Activated CD8-positive, alpha-beta T cell treated with anti-CD3 and anti-CD28 coated beads for 36 hours (primary cell): ENCODE results near the gene P2RX3. TPM values are rescaled to one million over a fixed set of nuclear protein-coding genes. Genes with fewer than 3 reads are reported as not detected.
A peak's percentile ranks its signal among the peaks of the same experiment; 100 is the strongest.

Experiments
- ATAC-seq: fragments of 200-7000 bp; cut with Tn5 transposase; one replicate; pipeline ENCODE4 v1.10.0; 2021; ENCODE audit warnings: mild to moderate bottlenecking, moderate library complexity
- CTCF ChIA-PET: fragments of 350-600 bp; sonication (Branson Sonifier 250); formaldehyde crosslinking; loops from one replicate; lab custom pipeline; 2021; ENCODE audit warnings: antibody characterized with exemption; lab: Charles Lee
- POLR2A ChIA-PET: fragments of 350-600 bp; sonication (Branson Sonifier 250); formaldehyde crosslinking; loops from one replicate; lab custom pipeline; 2021; ENCODE audit warnings: antibody characterized with exemption; lab: Charles Lee
- DNase-seq: peaks from one replicate; pipeline ENCODE4 v3.0.0-alpha.2; 2020
- H3K27ac Mint-ChIP-seq: one replicate; pipeline ENCODE4 v1.8.0; 2021; ENCODE audit warnings: mild to moderate bottlenecking, mixed read lengths
- H3K27me3 Mint-ChIP-seq: one replicate; pipeline ENCODE4 v1.8.0; 2021; ENCODE audit warnings: mixed read lengths
- H3K36me3 Mint-ChIP-seq: one replicate; pipeline ENCODE4 v1.8.0; 2021; ENCODE audit warnings: low read depth, mixed read lengths
- H3K4me1 Mint-ChIP-seq: one replicate; pipeline ENCODE4 v1.8.0; 2021; ENCODE audit warnings: low read depth, mixed read lengths
- H3K4me3 Mint-ChIP-seq: one replicate; pipeline ENCODE4 v1.8.0; 2021; ENCODE audit warnings: mild to moderate bottlenecking, moderate library complexity, mixed read lengths
- H3K9me3 Mint-ChIP-seq: one replicate; pipeline ENCODE4 v1.8.0; 2021; ENCODE audit warnings: mixed read lengths
- CTCF ChIP-seq: fragments of 200-600 bp; IDR thresholded peaks from one replicate; pipeline ENCODE4 v1.8.0; 2022; ENCODE audit warnings: antibody characterized with exemption, mild to moderate bottlenecking
- intact Hi-C: fragments of 100-400 bp; cut with micrococcal nuclease; formaldehyde crosslinking; loops from one replicate; pipeline ENCODE4 v1.10.0; 2022
- total RNA-seq, 2 experiments: library from RNA; stranded (reverse); gene quantifications; one replicate each; pipeline ENCODE4 v1.2.3, GENCODE V29; 2021

The P2RX3 gene
- total RNA-seq, 2 experiments from 2014 or later = not detected

- CTCF ChIA-PET = interaction anchor here (1.1 kb wide), 1 partner anchor 21 kb away, joined by 5 read pairs; no protein-coding TSS in a partner anchor
- Mint-ChIP-seq H3K27ac (peak overlapping the region; percentile 76), H3K4me3 (peak overlapping the region; percentile 89), H3K9me3 (no peaks in the 10 kb centered on the region), H3K36me3 (peaks cover 50% of the 10 kb centered on the region), H3K4me1 (peaks cover 46% of the 10 kb centered on the region), H3K27me3 (no peaks in the 10 kb centered on the region)
- DNase-seq (peak; percentile 53), ATAC-seq (peak; percentile 6)
- intact Hi-C loops = no loop called here
- POLR2A ChIA-PET = interaction anchor here (0.7 to 5.8 kb wide), 5 partner anchors 11 to 418 kb away, joined by 3 to 63 read pairs (median 4); partner anchors contain the start of gene SSRP1
- TF ChIP-seq CTCF = no peak
Measured at GRCh38 chr11:57324154-57324885, 13.8 kb upstream of the P2RX3 start.

GRCh38 chr11:57324886-57325734, 13.0 kb upstream of the P2RX3 start, which contains the start of gene TNKS1BP1:
TNKS1BP1 (minus strand) TSS chr11:57324952; CDS start chr11:57321885, 3,067 bp downstream.
- H3K27ac Mint-ChIP-seq = peak within 1 kb of the TSS; percentile 98
- POLR2A ChIA-PET = interaction anchor here (0.7 to 5.8 kb wide), 7 partner anchors 10 to 417 kb away, joined by 3 to 63 read pairs (median 4); partner anchors contain the start of gene SSRP1
- intact Hi-C loops = no loop called here
- ATAC-seq = peak; percentile 86
- peaks cover 52% of the 10 kb centered on the region for H3K4me1 Mint-ChIP-seq
- CTCF ChIA-PET = interaction anchor here (0.8 to 1.2 kb wide), 8 partner anchors 9 to 202 kb away, joined by 3 to 5 read pairs (median 4); partner anchors contain the start of genes P2RX3 and SSRP1
- DNase-seq = peak; percentile 94
- H3K36me3 Mint-ChIP-seq = peaks cover 54% of the 10 kb centered on the region
- no peak for TF ChIP-seq CTCF
- no peaks in the 10 kb centered on the region for H3K27me3 Mint-ChIP-seq
- H3K4me3 Mint-ChIP-seq = peak within 1 kb of the TSS; percentile 89
- no peaks in the 10 kb centered on the region for H3K9me3 Mint-ChIP-seq

GRCh38 chr11:57325735-57326048, 12.5 kb upstream of the P2RX3 start:
- CTCF ChIA-PET = interaction anchor here (0.8 to 1.2 kb wide), 9 partner anchors 8 to 202 kb away, joined by 3 to 5 read pairs (median 4); partner anchors contain the start of genes P2RX3 and SSRP1
- Mint-ChIP-seq H3K36me3 (peaks cover 58% of the 10 kb centered on the region), H3K27me3 (no peaks in the 10 kb centered on the region), H3K9me3 (no peaks in the 10 kb centered on the region), H3K4me1 (peaks cover 58% of the 10 kb centered on the region), H3K27ac (peak overlapping the region; percentile 98), H3K4me3 (peak overlapping the region; percentile 89)
- intact Hi-C loops = no loop called here
- TF ChIP-seq CTCF = no peak
- no peak for DNase-seq
- ATAC-seq = no peak
- POLR2A ChIA-PET = interaction anchor here (1.3 to 5.8 kb wide), 4 partner anchors 10 to 18 kb away, joined by 3 to 63 read pairs (median 21); partner anchors contain the start of gene SSRP1

GRCh38 chr11:57327721-57328120, 10.4 kb upstream of the P2RX3 start:
- no peak for TF ChIP-seq CTCF
- ChIA-PET POLR2A (no interaction called here), CTCF (no interaction called here)
- no peak for ATAC-seq
- peak overlapping the region; percentile 4 for H3K27ac Mint-ChIP-seq
- peaks cover 74% of the 10 kb centered on the region for H3K36me3 Mint-ChIP-seq
- H3K4me3 Mint-ChIP-seq = no peak overlapping the region
- H3K27me3 Mint-ChIP-seq = no peaks in the 10 kb centered on the region
- intact Hi-C loops = no loop called here
- H3K9me3 Mint-ChIP-seq = no peaks in the 10 kb centered on the region
- peaks cover 60% of the 10 kb centered on the region for H3K4me1 Mint-ChIP-seq
- no peak for DNase-seq
